ENCODE data around the gene GARIN5B.
"Not testable (repeated sequence)": the region's sequence is repeated elsewhere in the genome, so short reads cannot be mapped to it uniquely, and the experiment has no call there.

GRCh38 chr19:55401390-55401789 is 38.3 kb upstream of the GARIN5B start:
- not testable (repeated sequence) for TF ChIP-seq CTCF, POLR2A, EP300 (IDR thresholded peaks at IDR 0.05)

Data from ovary (tissue), 3 donors.